UCSD-AML1 (cell line): ENCODE results near the gene SYNJ2.
A peak's percentile ranks its signal among the peaks of the same experiment; 100 is the strongest.

ENCODE experiments used
- DNase-seq: peaks from one replicate; lab custom pipeline; 2025; ENCODE audit not compliant: unreplicated experiment; lab: John Stamatoyannopoulos, UW

SYNJ2 gene

DNA sequence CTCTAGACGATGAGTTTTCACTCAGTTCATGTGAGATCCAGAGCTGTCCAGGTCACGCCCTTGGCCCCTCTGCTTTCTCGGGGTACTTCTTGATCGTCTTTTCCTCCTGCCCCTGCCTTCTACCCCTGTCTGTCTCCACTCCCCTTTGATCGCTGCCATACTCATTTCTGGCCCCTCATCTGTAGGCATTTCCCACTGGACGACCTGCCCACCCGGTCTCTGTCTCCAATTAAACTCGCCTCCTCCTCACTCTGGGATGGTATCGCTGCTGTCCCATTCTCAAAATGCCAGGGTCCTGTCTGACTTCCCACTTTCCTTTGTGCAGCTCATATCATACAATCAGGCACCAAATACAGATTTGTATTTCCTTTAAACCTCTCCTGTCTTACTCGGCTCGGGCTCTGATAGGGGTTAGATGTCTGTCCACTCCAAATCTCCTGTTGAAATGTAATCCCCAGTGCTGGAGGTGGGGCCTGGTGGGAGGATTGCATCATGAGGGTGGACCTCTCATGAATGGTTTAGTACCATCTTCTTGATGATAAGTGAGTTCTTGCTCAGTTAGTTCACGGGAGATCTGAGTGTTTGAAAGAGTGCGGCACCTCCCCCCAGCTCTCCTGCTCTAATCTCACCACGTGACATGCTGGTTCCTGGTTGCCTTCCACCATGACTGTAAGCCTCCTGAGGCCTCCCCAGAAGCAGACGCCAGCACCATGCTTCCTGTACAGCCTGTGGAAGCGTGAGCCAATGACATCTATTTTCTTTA is 3.5 kb upstream of the SYNJ2 start:
- no peak for DNase-seq

DNA sequence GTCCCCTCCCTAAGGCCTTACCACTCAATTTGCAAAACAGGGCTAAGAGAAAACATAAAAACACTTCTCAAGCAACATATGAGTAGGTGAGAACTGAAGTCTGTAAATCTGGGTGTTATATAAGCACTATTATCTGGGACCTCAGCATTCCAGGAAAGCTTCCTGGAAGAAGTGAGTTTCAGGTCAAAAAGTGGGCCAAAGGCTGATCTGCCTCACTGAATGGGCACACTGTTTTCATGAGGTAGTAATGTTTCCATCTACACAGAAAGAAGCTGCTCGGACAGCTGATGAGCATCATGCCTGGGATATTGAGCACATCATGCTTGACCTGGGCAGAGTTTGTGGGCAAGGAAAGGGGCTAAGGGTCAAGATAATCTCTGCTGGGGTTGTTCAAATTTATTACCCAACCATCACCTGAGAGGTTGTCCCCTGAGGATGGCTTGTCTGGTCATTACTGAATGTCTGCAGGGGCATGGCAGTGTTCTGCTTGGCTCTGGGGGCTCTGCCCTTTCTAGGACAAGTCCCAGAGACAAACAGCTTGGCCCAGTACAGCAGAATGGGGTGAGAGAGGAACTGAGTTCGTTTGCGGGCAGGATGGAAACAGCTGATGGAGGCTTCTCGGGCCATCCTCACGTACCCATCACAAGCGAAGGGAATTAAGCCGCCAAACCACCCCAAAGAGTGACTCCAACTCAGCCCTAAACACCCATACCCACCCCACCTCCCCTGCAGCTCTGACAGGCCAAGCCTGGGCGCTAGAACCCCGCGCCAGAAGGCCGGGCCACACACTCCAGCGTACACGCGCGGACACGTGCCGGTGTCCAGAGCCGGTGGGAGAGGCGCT is 1.2 kb upstream of the SYNJ2 start:
- no peak for DNase-seq

DNA sequence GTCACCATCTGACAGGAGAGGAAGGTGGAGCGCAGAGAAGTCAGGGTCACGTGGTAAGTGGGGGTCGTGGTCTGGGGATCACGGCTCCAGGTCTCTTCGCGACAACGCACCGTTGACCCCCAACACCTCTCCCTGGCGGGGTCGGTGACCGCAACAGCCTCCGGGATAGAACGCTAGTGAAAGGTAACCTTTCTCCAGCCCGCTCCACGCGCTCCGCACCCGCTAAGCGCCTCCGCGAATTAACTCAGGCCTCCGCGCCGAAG is 600 bp upstream of the SYNJ2 start:
- no peak for DNase-seq

DNA sequence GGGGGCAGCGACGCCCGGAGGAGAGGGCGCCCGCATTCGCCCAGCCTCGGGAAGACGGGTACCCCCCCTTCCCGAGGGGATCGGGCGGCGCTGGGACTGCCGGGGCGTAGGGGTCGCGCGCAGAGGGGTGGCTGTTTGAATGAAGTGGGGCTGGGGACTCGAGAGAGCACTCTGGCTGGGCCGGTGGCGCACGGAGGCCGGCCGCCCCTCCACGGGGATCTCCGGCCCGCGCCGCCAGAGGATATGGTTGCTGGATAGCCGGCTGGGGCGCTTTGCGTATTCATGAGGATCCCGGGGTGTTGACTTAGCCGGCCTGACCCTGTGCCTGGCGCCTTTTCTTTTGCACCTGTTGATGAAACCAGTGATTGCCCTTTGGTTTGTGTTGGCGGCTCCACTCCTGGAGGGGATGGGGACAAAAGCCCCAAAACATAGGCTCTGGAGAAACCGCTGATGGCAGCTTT is 469 bp downstream of the SYNJ2 start:
- peak; percentile 47 for DNase-seq

DNA sequence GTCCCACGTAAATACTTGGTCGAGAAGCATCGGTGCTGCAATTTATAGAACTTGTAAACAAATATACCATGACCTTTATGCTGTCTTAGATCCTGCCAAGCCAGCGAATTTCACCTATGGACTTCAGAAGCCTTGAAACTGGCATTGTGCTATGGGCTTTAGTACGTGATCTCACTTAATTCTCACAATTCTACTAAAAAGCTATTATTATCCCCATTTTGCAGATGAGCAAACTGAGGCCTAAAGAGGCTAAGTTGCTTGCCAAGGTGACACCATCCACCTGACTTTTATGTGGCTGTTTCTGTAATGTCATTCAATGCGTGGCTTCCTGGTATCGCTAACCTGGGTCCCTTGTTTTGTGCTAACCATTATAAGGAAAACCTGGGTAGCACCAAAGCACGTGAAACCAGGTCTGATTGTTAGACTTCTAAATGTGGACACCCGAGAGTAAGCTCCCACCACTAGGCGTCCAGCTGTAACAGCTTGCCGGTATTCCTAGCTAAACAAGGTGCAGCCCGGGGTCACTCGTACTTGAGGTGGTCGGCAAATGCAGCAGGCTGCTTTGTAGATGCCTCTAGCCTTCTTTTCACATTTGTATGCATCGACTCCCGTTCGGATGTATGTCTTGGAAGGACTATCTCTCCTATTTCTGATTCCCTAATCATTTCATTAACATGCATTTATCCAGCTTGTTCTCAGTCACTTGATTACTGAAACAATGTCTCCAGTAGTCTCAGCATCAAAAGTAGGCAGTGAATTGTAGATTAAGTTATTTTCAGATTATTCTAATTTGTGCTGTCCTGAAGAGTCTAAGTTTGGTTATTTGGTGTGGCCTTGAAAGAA is 1.1 kb downstream of the SYNJ2 start:
- peak; percentile 38 for DNase-seq

DNA sequence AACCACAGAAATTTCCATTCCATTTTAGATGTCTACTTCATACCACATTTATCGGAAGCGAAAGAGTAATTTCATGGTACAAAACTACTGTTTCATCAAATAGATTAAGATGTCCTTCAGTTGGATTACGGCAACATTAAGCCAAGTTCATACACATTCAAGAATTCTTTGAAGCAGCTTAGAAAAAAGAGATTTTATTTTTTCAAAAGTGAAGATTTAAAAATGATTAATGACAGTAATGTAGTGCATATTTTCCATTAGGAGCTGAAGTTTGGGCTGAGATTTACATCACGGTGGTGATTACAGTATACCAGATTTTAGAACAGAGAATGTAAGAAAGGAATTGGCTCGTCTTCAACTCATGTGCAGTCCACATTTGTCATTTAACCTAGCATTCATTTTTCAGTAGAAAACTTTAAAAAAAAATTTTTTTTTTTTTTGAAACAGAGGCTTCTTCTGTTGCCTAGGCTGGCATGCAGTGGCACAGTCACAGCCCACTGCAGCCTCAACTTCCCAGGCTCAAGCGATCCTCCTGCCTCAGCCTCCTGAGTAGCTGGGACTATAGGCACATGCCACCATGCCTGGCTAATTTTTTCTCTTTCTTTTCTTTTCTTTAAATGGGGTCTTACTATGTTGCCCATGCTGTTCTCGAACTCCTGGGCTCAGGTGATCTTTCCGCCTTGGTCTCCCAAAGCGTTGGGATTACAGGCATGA is 1.9 kb downstream of the SYNJ2 start:
- no peak for DNase-seq

DNA sequence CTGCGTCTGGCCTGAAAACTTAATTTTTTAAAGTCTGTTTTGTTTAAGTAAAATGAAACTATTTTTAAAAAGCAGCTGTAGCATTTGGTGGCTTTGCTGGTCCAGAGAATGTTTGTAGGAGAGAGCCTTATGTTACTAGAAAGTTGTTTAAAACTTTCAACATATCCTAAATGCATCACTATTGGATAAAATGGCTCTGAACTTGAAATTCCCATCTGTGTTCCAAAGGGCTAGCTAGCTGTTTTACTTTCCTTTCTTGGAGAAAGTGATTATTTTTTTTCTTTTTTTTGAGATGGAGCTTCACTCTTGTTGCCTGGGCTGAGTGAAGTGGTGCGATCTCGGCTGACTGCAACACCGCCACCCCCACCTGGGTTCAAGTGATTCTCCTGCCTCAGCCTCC is 2.5 kb downstream of the SYNJ2 start:
- no peak for DNase-seq

DNA sequence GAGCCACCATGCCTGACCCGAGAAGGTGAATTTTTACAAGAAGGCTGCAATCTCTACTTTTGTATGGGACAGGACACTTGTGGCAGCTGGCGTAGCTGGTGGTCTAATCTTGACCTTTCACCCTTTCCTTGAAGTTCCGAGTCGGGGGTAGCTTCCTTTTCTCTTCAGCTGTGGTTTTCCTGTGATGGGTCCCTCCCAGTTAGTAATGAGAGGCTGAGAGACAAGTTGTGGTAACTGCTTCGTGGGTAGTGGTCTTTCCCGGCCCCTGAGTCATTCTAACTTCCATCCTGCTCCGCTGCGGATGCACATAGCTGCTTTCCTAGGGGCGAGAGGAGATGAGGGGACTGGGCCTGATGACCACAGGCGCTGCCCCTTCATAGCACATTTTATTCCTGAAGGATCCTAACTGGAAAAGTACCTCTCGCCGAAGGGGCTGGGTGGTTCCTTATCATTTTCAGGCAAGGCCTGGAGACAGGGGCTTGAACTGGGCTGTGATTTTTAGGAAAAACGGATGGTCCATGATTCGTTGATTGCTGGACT is 3.1 kb downstream of the SYNJ2 start:
- peak; percentile 61 for DNase-seq

DNA sequence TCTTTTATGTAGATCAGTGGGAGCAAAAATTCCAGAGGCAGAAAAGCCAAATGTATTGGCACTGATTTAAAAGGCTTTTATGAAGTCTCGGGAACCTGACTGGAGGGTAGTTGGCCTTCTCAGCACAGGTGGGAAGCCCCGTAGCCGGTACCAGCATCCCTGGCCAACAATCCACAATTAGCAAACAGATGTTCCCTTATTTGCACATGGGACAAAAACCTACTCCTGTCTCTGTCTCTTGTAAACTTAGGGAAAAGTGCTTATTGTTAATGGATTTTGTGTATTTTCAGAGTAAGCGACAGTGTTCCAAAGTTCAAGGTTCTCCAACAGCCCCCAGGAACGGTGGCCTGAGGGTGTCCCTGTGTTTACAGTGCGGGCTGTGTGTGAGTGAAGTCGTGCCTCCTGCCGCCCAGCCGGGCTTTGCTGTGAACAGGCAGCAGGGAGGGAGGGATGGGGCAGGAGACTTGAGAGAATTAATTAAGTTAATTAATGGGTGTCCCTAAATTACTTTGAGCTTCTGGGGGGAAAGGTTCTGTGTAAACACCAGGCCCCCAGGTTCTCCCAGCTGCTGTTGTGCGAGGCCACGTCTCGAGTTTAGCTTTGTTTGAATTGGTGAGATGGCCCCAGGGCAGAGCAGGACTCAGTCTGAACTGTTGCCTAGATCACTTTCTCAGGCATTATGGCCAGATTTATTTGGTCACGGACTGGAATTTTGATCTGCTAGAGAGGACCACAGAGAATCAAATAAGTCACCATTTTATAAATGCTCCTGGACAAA is 3.9 kb downstream of the SYNJ2 start:
- no peak for DNase-seq

DNA sequence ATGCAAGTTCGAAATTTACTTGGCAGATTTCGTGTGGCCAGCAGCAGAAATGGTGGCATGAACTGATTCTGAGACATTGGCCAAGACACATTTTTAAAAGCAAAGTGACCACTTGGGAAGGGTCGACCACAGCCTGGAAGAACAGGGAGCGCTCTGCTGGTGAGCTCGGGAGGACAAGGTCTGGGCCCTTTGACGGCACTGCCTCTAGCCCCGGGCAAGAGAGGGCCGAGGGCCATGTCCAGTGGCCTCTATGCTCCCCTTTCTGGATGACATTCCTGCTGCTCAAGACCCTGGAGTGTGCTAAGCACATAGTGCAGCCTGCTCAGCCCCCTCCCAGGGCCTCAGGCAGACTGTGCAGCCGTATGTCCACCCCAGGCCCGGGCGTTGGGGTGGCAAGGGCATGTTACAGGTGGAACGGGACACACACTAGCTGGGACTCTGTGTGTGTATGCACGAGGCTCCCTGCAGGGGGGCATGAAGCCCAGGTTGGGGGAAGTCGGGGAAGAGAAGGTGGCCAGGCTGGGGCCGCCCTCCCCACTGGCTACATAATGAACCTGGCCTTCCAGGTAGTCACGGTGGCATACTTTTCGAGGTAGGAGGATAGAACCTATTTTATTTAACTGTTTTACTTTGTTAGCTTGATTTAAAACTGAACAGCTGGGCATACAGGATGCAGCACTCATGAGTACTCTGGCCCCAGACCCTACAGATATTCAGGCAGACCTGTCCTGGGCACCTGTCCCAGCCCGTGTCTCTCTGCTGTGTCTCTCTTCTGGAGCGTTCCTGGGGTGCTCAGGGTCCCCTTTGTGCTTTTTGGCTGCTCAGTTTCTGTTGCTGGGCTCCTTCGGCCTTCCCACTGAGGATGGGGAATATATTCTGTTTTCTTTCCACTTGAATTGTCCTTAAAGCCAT is 6.4 kb downstream of the SYNJ2 start:
- no peak for DNase-seq

DNA sequence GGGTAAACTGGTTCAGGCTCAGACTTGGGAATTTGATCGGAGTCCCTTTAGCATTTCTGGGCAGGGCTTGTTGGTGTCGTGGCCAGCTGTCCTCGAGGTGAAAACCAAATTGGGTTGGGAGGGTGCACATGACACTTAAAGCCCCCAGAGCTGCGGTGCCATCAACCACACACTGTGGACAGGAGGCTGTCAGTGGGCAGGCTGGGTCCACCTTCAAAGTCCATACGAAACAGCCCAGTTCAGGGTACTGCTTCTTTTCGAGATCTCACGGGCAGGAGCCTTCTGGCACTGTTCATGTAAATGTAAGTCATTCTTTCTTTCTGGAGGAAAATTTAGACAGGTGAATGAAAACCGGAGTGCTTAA is 7.0 kb downstream of the SYNJ2 start:
- DNase-seq, result no peak

DNA sequence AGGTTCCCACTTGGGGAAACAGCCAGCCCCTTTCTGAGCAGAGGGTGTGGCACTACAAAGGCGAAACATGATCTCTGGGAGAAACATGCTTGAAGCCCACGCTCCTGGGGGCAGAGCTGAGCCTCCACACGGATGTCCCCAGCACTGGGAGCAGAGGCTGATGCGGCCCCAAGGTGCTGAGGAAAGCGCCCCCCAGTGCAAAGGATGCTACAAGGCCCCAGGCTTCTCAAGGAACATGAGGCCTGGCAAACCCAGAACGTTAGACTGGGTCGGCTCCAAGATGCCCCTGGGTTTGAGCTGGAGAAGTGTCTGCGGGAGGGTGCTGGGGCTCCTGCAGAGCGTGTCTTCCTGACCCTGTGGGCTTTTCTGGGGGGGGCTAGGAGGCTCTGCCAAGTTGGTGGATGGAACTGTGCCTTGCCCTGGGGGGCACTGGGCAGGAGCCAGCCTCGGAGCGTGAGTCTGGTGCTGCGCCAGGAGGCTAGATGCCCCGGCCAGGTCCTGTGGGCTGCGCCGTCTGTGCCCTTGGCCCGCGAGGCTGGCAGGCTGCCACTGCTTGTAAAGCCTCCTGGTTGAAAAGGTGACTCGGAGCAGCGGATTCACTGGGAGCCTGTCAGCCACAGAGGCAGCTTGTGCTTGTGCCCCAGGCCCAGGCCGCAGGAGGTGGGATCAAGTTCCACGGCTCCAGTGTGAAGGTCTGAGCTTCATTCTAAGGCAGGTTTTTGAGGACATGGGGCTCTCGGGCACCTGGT is 8.1 kb downstream of the SYNJ2 start:
- DNase-seq, result no peak

DNA sequence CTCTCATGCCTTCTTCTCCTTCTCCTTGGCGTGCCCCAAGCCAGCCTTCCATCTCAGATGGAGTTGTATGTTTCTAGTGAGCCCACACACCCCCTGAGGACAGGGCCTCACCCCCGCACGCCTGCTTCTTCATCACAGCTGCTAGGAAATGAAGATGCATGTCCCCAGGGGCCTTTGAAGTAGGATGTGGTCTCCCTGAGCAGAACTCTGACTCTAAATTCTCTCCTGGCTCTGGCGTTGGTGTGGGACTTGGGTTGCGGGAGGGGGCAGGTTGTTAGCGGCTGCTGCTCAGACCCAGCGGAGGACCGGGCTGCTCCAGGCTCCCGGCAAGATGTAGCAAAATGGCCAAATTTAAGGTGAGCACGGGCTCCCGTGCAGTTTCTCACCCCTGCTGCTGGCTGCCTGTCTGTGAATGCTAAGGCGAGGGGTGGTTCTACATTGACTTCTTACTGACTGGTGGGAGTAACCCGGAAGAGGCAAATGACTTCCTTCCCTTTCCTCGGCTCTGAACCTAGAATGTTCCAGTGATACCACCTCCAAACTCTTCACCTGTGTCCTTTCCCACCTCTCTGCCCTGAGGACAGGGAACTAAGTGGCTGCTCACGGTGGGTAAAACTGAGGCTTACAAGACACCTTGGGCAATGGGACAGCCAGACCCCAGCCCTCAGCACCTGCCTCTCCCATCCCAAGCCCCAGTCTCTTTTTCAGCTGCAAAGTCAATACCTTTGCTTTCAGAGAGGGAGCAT is 8.8 kb downstream of the SYNJ2 start:
- DNase-seq, result no peak

DNA sequence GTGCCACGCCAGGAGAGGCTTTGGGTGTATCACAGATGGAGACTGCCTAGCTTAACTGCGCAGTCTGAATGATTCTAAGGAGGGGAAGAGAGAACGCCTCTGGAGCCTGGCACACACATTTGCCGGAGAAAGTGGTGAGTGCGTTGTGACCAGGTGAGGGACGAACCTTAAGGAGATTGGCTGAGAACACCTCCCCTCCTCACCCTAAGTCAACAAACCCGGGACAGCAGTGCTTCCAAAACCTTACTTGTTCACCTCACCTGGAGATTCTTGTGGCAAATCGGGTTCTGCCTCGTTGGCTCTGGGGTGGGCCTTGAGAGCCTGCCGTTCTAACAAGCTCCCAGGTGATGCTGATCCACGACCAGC is 9.4 kb downstream of the SYNJ2 start:
- DNase-seq, result no peak

DNA sequence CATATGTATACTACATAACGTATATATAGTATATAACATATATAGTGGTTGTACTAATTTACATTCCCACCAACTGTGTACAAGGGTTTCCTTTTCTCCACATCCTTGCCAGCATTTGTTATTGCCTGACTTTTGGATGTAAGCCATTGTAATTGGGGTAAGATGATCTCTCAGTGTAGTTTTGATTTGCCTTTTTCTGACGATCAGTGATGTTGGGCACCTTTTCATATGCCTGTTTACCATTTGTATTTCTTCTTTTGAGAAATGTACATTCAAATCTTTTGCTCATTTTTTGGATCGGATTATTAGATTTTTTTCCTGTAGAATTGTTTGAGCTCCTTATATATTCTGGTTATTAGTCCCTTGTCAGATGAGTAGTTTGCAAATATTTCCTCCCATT is 11.4 kb downstream of the SYNJ2 start:
- no peak for DNase-seq

DNA sequence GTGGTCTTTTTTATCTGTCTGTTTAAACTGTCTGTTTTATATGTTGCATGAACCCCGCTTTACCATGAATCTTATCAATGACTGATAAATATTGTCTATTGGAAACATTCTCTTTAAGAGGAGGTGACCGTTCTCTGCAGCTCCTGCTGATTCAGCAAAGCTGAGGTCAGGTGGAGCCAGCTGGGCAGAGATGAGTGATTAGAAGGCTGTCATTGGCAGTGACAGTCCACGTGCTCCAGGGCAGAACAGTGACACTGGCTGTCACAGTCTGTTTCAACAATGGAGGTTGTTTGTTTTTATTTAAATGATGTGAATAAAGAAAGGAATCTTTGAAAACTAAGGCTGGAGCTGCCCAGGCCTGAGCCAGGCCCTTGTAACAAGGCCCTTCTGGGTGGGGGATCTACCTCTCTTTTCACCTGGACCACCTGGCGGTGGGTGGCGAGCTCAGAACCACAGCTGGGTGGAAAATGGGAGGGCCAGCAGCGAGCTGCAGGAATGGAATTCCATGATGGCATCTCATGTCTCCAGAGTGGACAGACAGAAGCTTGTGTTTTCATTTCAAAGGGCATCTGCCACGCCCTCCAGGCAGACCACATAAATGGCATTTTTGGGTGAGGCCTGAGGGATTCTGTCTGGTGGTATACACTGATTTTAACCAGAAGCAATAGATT is 12.6 kb downstream of the SYNJ2 start:
- no peak for DNase-seq

DNA sequence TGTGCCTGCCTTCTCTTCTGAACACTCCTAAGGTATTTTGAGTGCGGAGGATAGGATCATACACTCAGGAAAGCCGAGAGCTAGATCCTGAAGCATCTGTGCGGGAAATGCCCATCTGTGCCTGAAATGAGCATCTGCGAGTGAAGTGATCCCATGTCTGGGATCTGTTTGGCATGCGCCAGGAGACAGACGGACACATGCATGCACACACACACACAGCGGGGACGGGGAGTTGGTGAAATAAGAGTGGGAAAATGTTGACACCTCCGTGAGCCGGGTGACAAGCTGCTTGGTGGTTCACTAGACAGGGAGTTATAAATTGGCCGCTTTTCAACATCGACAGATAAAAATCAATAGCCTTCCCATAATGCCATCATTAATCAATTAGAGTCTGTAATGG is 13.8 kb downstream of the SYNJ2 start:
- no peak for DNase-seq
